H9 (cell line): Measurements from ENCODE around the gene KLHL1. TPM values are rescaled to one million over a fixed set of nuclear protein-coding genes. Genes with fewer than 3 reads are reported as not detected.

ENCODE experiments used
- DNase-seq: peaks from one replicate; pipeline ENCODE4 v3.0.0-alpha.2; 2017
- H2AFZ ChIP-seq: one replicate; pipeline ENCODE4 v1.6.1; 2013; ENCODE audit warnings: mild to moderate bottlenecking, low read length, control low read depth, moderate library complexity
- H2AK5ac ChIP-seq: 2 replicates; pipeline ENCODE4 v1.6.1; 2013; ENCODE audit warnings: low read length, control low read depth, mixed read lengths; ENCODE audit not compliant: insufficient read length
- H2BK120ac ChIP-seq: one replicate; pipeline ENCODE4 v1.6.1; 2013; ENCODE audit warnings: low read depth, mild to moderate bottlenecking, low read length, control low read depth, inconsistent platforms; ENCODE audit not compliant: poor library complexity, severe bottlenecking
- H2BK12ac ChIP-seq: 2 replicates; pipeline ENCODE4 v1.6.1; 2013; ENCODE audit warnings: low read length, control low read depth, mixed read lengths, low read depth; ENCODE audit not compliant: insufficient read length
- H2BK15ac ChIP-seq: 2 replicates; pipeline ENCODE4 v1.6.1; 2013; ENCODE audit warnings: low read depth, low read length, control low read depth
- H2BK20ac ChIP-seq: one replicate; pipeline ENCODE4 v1.6.1; 2013; ENCODE audit warnings: low read depth, mild to moderate bottlenecking, low read length, control low read depth, inconsistent platforms; ENCODE audit not compliant: poor library complexity, severe bottlenecking
- H2BK5ac ChIP-seq: 2 replicates; pipeline ENCODE4 v1.6.1; 2013; ENCODE audit warnings: low read length, control low read depth, mixed read lengths; ENCODE audit not compliant: insufficient read length
- H3K14ac ChIP-seq: 2 replicates; pipeline ENCODE4 v1.6.1; 2013; ENCODE audit warnings: low read length, control low read depth; ENCODE audit not compliant: insufficient read depth
- H3K18ac ChIP-seq: 2 replicates; pipeline ENCODE4 v1.6.1; 2013; ENCODE audit warnings: low read depth, mild to moderate bottlenecking, mixed read lengths, low read length, control low read depth; ENCODE audit not compliant: insufficient read length
- H3K23ac ChIP-seq: 2 replicates; pipeline ENCODE4 v1.6.1; 2013; ENCODE audit warnings: low read length, control low read depth, mixed read lengths, low read depth; ENCODE audit not compliant: insufficient read length
- H3K23me2 ChIP-seq: 2 replicates; pipeline ENCODE4 v1.6.1; 2013; ENCODE audit warnings: low read depth, mild to moderate bottlenecking, mixed read lengths, low read length, control low read depth; ENCODE audit not compliant: insufficient read length, poor library complexity, severe bottlenecking
- H3K27ac ChIP-seq: 2 replicates; pipeline ENCODE4 v1.5.1; 2013; ENCODE audit warnings: low read length, control low read depth, mixed read lengths, low read depth; ENCODE audit not compliant: insufficient read length
- H3K27me3 ChIP-seq: 2 replicates; pipeline ENCODE4 v1.6.1; 2013; ENCODE audit warnings: low read length, control low read depth, inconsistent platforms; ENCODE audit not compliant: insufficient read depth
- H3K4ac ChIP-seq: 2 replicates; pipeline ENCODE4 v1.6.1; 2013; ENCODE audit warnings: low read depth, mild to moderate bottlenecking, control low read depth, inconsistent platforms, low read length, moderate library complexity
- H3K4me1 ChIP-seq: 2 replicates; pipeline ENCODE4 v1.6.1; 2013; ENCODE audit warnings: low read length, control low read depth, inconsistent platforms; ENCODE audit not compliant: insufficient read depth
- H3K4me2 ChIP-seq: 2 replicates; pipeline ENCODE4 v1.6.1; 2013; ENCODE audit warnings: low read length, control low read depth, mixed read lengths; ENCODE audit not compliant: insufficient read length, insufficient read depth
- H3K56ac ChIP-seq: 2 replicates; pipeline ENCODE4 v1.6.1; 2013; ENCODE audit warnings: low read depth, mild to moderate bottlenecking, mixed read lengths, low read length, control low read depth; ENCODE audit not compliant: insufficient read length
- H3K79me1 ChIP-seq: 2 replicates; pipeline ENCODE4 v1.6.1; 2013; ENCODE audit warnings: low read depth, mild to moderate bottlenecking, moderate library complexity, low read length, control low read depth, inconsistent platforms; ENCODE audit not compliant: insufficient read depth, poor library complexity, severe bottlenecking
- H3K79me2 ChIP-seq: 2 replicates; pipeline ENCODE4 v1.6.1; 2013; ENCODE audit warnings: low read length, control low read depth, inconsistent platforms; ENCODE audit not compliant: insufficient read depth
- H3K9ac ChIP-seq: 2 replicates; pipeline ENCODE4 v1.6.1; 2013; ENCODE audit warnings: low read length, control low read depth, mixed read lengths; ENCODE audit not compliant: insufficient read length; ENCODE audit errors: extremely low read depth
- H3K9me3 ChIP-seq: one replicate; pipeline ENCODE4 v1.6.1; 2013; ENCODE audit warnings: low read depth, low read length, inconsistent platforms; ENCODE audit not compliant: control insufficient read depth
- H3T11ph ChIP-seq: one replicate; pipeline ENCODE4 v1.6.1; 2013; ENCODE audit warnings: mild to moderate bottlenecking, low read length, control low read depth, inconsistent platforms
- H4K20me1 ChIP-seq: one replicate; pipeline ENCODE4 v1.6.1; 2013; ENCODE audit not compliant: control insufficient read depth, insufficient read length, insufficient read depth
- H4K5ac ChIP-seq: 2 replicates; pipeline ENCODE4 v1.6.1; 2013; ENCODE audit warnings: low read depth, mild to moderate bottlenecking, mixed read lengths, low read length, control low read depth; ENCODE audit not compliant: insufficient read length
- H4K8ac ChIP-seq: replicated peaks from 2 replicates; pipeline ENCODE4 v1.6.1; 2013; ENCODE audit warnings: low read length, control low read depth, mixed read lengths, low read depth; ENCODE audit not compliant: insufficient read length
- H4K91ac ChIP-seq: 2 replicates; pipeline ENCODE4 v1.6.1; 2013; ENCODE audit warnings: low read depth, mild to moderate bottlenecking, moderate library complexity, mixed read lengths, low read length, control low read depth; ENCODE audit not compliant: insufficient read length
- H3K27ac Mint-ChIP-seq, 3 experiments: 2 replicates in 2 of 3; 3 replicates in 1 of 3; pipeline ENCODE4 v1.8.0; 2020 to 2021; ENCODE audit warnings: mixed read lengths in 3 of 3, mild to moderate bottlenecking in 1 of 3, moderate library complexity in 1 of 3
- H3K27me3 Mint-ChIP-seq: 2 replicates; pipeline ENCODE4 v1.8.0; 2021; ENCODE audit warnings: low read depth, mild to moderate bottlenecking, moderate library complexity, mixed read lengths
- H3K36me3 Mint-ChIP-seq, 3 experiments: 2 replicates in 2 of 3; 3 replicates in 1 of 3; pipeline ENCODE4 v1.8.0; 2020 to 2021; ENCODE audit warnings: low read depth in 3 of 3, mixed read lengths in 3 of 3; ENCODE audit not compliant: insufficient read depth in 1 of 3
- H3K4me1 Mint-ChIP-seq, 2 experiments: 2 replicates each; pipeline ENCODE4 v1.8.0; 2020; ENCODE audit warnings: mixed read lengths in 2 of 2
- H3K4me3 Mint-ChIP-seq, 2 experiments: 2 replicates in 1 of 2; 3 replicates in 1 of 2; pipeline ENCODE4 v1.8.0; 2020 to 2021; ENCODE audit warnings: mild to moderate bottlenecking in 2 of 2, mixed read lengths in 2 of 2, moderate library complexity in 1 of 2
- H3K9me3 Mint-ChIP-seq, 2 experiments: 2 replicates in 1 of 2; 3 replicates in 1 of 2; pipeline ENCODE4 v1.8.0; 2020; ENCODE audit warnings: mild to moderate bottlenecking in 2 of 2, mixed read lengths in 2 of 2, moderate library complexity in 1 of 2
- CTCF ChIP-seq: fragments of 200-600 bp; sonication (generic); conservative IDR thresholded peaks from 3 replicates; pipeline ENCODE4 v1.8.0; 2021; ENCODE audit warnings: antibody characterized with exemption, mild to moderate bottlenecking
- WGBS: extraction: QIAGEN DNeasy Blood & Tissue Kit; methylation state at CpG from one replicate; pipeline ENCODE4 v1.1.7; 2013; ENCODE audit warnings: missing lambda C conversion rate, low lambda C conversion rate, mixed read lengths; ENCODE audit not compliant: insufficient read length; ENCODE audit errors: extremely low coverage; 5-methylcytosine and 5-hydroxymethylcytosine counted together
- total RNA-seq: library from RNA; stranded (reverse); gene quantifications from 2 replicates; pipeline ENCODE4 v1.2.1, GENCODE V29; 2021

KLHL1 gene
- total RNA-seq, 1 experiment from 2014 or later: not detected

- Histone ChIP-seq H3K23ac (no peak overlapping the region), H3K79me2 (no peaks in the 10 kb centered on the region), H2BK120ac (no peak overlapping the region), H4K5ac (no peak overlapping the region), H4K91ac (no peak overlapping the region), H3K79me1 (no peaks in the 10 kb centered on the region), H3K9me3 (no peaks in the 10 kb centered on the region), H3K56ac (no peak overlapping the region), H4K8ac (no peak overlapping the region), H3K27ac (no peak overlapping the region), H3K18ac (no peak overlapping the region), H3K23me2 (no peaks in the 10 kb centered on the region), H4K20me1 (no peaks in the 10 kb centered on the region), H3K4ac (no peak overlapping the region), H3T11ph (no peak overlapping the region), H3K27me3 (no peaks in the 10 kb centered on the region), H2BK5ac (no peak overlapping the region), H2AFZ (no peak overlapping the region), H2BK12ac (no peak overlapping the region), H2BK15ac (no peak overlapping the region), H3K14ac (no peak overlapping the region), H2AK5ac (no peak overlapping the region), H2BK20ac (no peak overlapping the region), H3K9ac (no peak overlapping the region), H3K4me1 (no peaks in the 10 kb centered on the region), H3K4me2 (no peak overlapping the region)
- Mint-ChIP-seq H3K27me3 (no peaks in the 10 kb centered on the region), H3K4me3 (no peak overlapping the region), H3K27ac (no peak overlapping the region), H3K9me3 (no peaks in the 10 kb centered on the region), H3K36me3 (no peaks in the 10 kb centered on the region), H3K4me1 (peaks cover 8 to 12% of the 10 kb centered on the region in 2 experiments; a peak in 3 of 4 replicates)
- no peak for TF ChIP-seq CTCF
- no CpG with 5 or more reads among the region's 2 CpGs for WGBS
- no peak for DNase-seq
Measured at GRCh38 chr13:69956349-69956748, 151.9 kb downstream of the KLHL1 start.
